Upper lobe of left lung (tissue), 6 donors: ENCODE results near the gene ARID5B. TPM values are rescaled to one million over a fixed set of nuclear protein-coding genes. Genes with fewer than 3 reads are reported as not detected.
A peak's percentile ranks its signal among the peaks of the same experiment; 100 is the strongest.

Source experiments
- ATAC-seq, 2 donors: fragments of 200-7000 bp; cut with Tn5 transposase; one replicate each; pipeline ENCODE4 v1.9.1; 2022; ENCODE audit warnings: mild to moderate bottlenecking in 2 of 2, moderate library complexity in 2 of 2; ENCODE audit not compliant: low FRiP score in 2 of 2
- DNase-seq, 2 donors: peaks; one replicate each; pipeline ENCODE4 v3.0.0-alpha.2; 2019 to 2020
- H3K27ac ChIP-seq, 4 donors: fragments of 200-600 bp; sonication (generic); one replicate each; pipeline ENCODE4 v1.5.1; 2016 to 2019
- H3K27me3 ChIP-seq, 4 donors: fragments of 200-600 bp; sonication (generic); one replicate each; pipeline ENCODE4 v1.5.1; 2017 to 2019
- H3K36me3 ChIP-seq, 4 donors: fragments of 200-600 bp; sonication (generic); one replicate each; pipeline ENCODE4 v1.5.1; 2016 to 2019
- H3K4me1 ChIP-seq, 4 donors: fragments of 200-600 bp; sonication (generic); one replicate each; pipeline ENCODE4 v1.5.1; 2018 to 2019
- H3K4me3 ChIP-seq, 4 donors: fragments of 200-600 bp; sonication (generic); one replicate each; pipeline ENCODE4 v1.5.1; 2017 to 2019; ENCODE audit warnings: mild to moderate bottlenecking in 2 of 4, moderate library complexity in 1 of 4
- H3K9me3 ChIP-seq, 4 donors: fragments of 200-600 bp; sonication (generic); one replicate each; pipeline ENCODE4 v1.5.1; 2018 to 2019
- CTCF ChIP-seq, 6 experiments: fragments of 450-650 bp in 4 of 6; fragments of 200-600 bp in 2 of 6; sonication (generic) in 2 of 6; IDR thresholded peaks; one replicate each; pipeline ENCODE4 v1.5.1; 2016 to 2019; ENCODE audit warnings: antibody characterized with exemption in 6 of 6
- EP300 ChIP-seq, 4 donors: sonication (generic); formaldehyde crosslinking; IDR thresholded peaks; one replicate each; pipeline ENCODE4 v1.5.1; 2017; ENCODE audit warnings: antibody characterized with exemption in 4 of 4, control low read depth in 2 of 4
- POLR2A ChIP-seq, 4 donors: fragments of 450-650 bp; IDR thresholded peaks; one replicate each; pipeline ENCODE4 v1.5.1; 2016 to 2017; ENCODE audit warnings: antibody characterized with exemption in 4 of 4, mild to moderate bottlenecking in 2 of 4
- POLR2AphosphoS5 ChIP-seq, 2 donors: sonication (generic); formaldehyde crosslinking; IDR thresholded peaks; one replicate each; pipeline ENCODE4 v1.5.1; 2017; ENCODE audit warnings: antibody characterized with exemption in 2 of 2
- WGBS, 2 donors: methylation state at CpG; one replicate each; pipeline ENCODE4 v1.1.5; 2017 to 2018; 5-methylcytosine and 5-hydroxymethylcytosine counted together
- total RNA-seq, 6 donors: library from RNA; depleted of rRNA in 4 of 6; stranded (reverse); fragments of >200 nt in 4 of 6; gene quantifications; one replicate each; pipeline versions ENCODE4 v1.1.0 to v1.2.1, GENCODE V29; 2016 to 2021
- donor health status: DM: no; HTN: no; CAD: no; lungs with moderate emphysema.
- donor health status: DM: no; HTN: yes; CAD: no; lungs with severe emphysema.

The ARID5B gene
- total RNA-seq, 6 donors from 2014 or later, result 20.2 to 51.3 (median 28.4) TPM

- ATAC-seq (no peak), DNase-seq (no peak)
- no peak for TF ChIP-seq CTCF (IDR thresholded peaks at IDR 0.05)
- TF ChIP-seq EP300 (IDR thresholded peaks at IDR 0.05), result no peak
- TF ChIP-seq POLR2AphosphoS5 (IDR thresholded peaks at IDR 0.05), result no peak
- TF ChIP-seq POLR2A (IDR thresholded peaks at IDR 0.05), result no peak
- peaks cover 0 to 8% (median 4%) of the 10 kb centered on the region in 4 donors for H3K4me1 ChIP-seq
- WGBS, 2 donors, result 74 to 78% methylated on average over 5 of the region's 5 CpGs
- H3K27me3 ChIP-seq, result no peaks in the 10 kb centered on the region
- H3K27ac ChIP-seq, result no peak overlapping the region
- no peaks in the 10 kb centered on the region for H3K36me3 ChIP-seq
- H3K4me3 ChIP-seq, result no peak overlapping the region
- H3K9me3 ChIP-seq, result no peaks in the 10 kb centered on the region
These were observed 108.9 kb downstream of the ARID5B start for GRCh38 chr10:62010366-62010765.

GRCh38 chr10:62011558-62011957, 110.1 kb downstream of the ARID5B start:
- TF ChIP-seq POLR2AphosphoS5 (IDR thresholded peaks at IDR 0.05) (no peak), EP300 (IDR thresholded peaks at IDR 0.05) (peak in 1 of 4 donors; percentile 19), POLR2A (IDR thresholded peaks at IDR 0.05) (no peak), CTCF (IDR thresholded peaks at IDR 0.05) (no peak)
- Histone ChIP-seq H3K4me1 (peaks cover 5 to 11% (median 9%) of the 10 kb centered on the region in 4 donors), H3K36me3 (no peaks in the 10 kb centered on the region), H3K27me3 (no peaks in the 10 kb centered on the region), H3K9me3 (no peaks in the 10 kb centered on the region), H3K4me3 (no peak overlapping the region), H3K27ac (peak overlapping the region in 2 of 4 donors; percentile 41 to 44)
- peak in 1 of 2 donors; percentile 83 for ATAC-seq
- 65 to 67% methylated on average over 5 of the region's 5 CpGs for whole genome bisulfite sequencing, 2 donors
- DNase-seq, result peak in 1 of 2 donors; percentile 75

- H3K36me3 ChIP-seq, result no peaks in the 10 kb centered on the region
These were observed 110.8 kb downstream of the ARID5B start for GRCh38 chr10:62012318-62012717.

GRCh38 chr10:62014510-62014909, 113.0 kb downstream of the ARID5B start:
- Histone ChIP-seq H3K4me1 (peaks cover 28 to 33% (median 33%) of the 10 kb centered on the region in 4 donors), H3K4me3 (no peak overlapping the region), H3K9me3 (no peaks in the 10 kb centered on the region), H3K36me3 (no peaks in the 10 kb centered on the region), H3K27me3 (no peaks in the 10 kb centered on the region), H3K27ac (no peak overlapping the region)
- DNase-seq (no peak), ATAC-seq (no peak)
- TF ChIP-seq POLR2A (IDR thresholded peaks at IDR 0.05) (no peak), POLR2AphosphoS5 (IDR thresholded peaks at IDR 0.05) (no peak), CTCF (IDR thresholded peaks at IDR 0.05) (no peak), EP300 (IDR thresholded peaks at IDR 0.05) (no peak)
- 90 to 99% methylated on average over 3 of the region's 3 CpGs for WGBS, 2 donors

More at GRCh38 chr10:62012318-62012717, 110.8 kb downstream of the ARID5B start:
- DNase-seq (no peak), ATAC-seq (no peak)
- H3K27me3 ChIP-seq, result no peaks in the 10 kb centered on the region
- H3K4me1 ChIP-seq, result peaks cover 13 to 18% (median 16%) of the 10 kb centered on the region in 4 donors
- peak overlapping the region in 2 of 4 donors; percentile 41 to 44 for H3K27ac ChIP-seq
- H3K9me3 ChIP-seq, result no peaks in the 10 kb centered on the region
- TF ChIP-seq POLR2AphosphoS5 (IDR thresholded peaks at IDR 0.05) (no peak), POLR2A (IDR thresholded peaks at IDR 0.05) (no peak), CTCF (IDR thresholded peaks at IDR 0.05) (no peak)
- no peak overlapping the region for H3K4me3 ChIP-seq
- WGBS, 2 donors, result 88 to 93% methylated on average over 6 of the region's 6 CpGs

GRCh38 chr10:62015994-62016393, 114.5 kb downstream of the ARID5B start:
- no peaks in the 10 kb centered on the region for H3K9me3 ChIP-seq
- peaks cover 30 to 45% (median 41%) of the 10 kb centered on the region in 4 donors for H3K4me1 ChIP-seq
- DNase-seq, result no peak
- H3K27ac ChIP-seq, result peak overlapping the region in 1 of 4 donors; percentile 82
- H3K36me3 ChIP-seq, result no peaks in the 10 kb centered on the region
- H3K4me3 ChIP-seq, result no peak overlapping the region
- 89 to 97% methylated on average over 6 of the region's 6 CpGs for WGBS, 2 donors
- ATAC-seq, result no peak
- H3K27me3 ChIP-seq, result no peaks in the 10 kb centered on the region
- TF ChIP-seq POLR2A (IDR thresholded peaks at IDR 0.05), result no peak
- TF ChIP-seq EP300 (IDR thresholded peaks at IDR 0.05), result no peak
- TF ChIP-seq CTCF (IDR thresholded peaks at IDR 0.05), result no peak
- TF ChIP-seq POLR2AphosphoS5 (IDR thresholded peaks at IDR 0.05), result no peak
